Measurements from ENCODE around the gene SEC61A2.

The SEC61A2 gene

GRCh38 chr10:12179606-12180170 is 50.2 kb downstream of the SEC61A2 start:
- Histone ChIP-seq H3K4me3 (ENCODE audit: low read length) (no peak overlapping the region), H3K4me2 (ENCODE audit: low read depth, low read length) (no peak overlapping the region), H3K9me3 (replicated peaks; ENCODE audit: insufficient read depth, low read length) (no peaks in the 10 kb centered on the region), H4K20me1 (ENCODE audit: insufficient read depth, low read length) (no peaks in the 10 kb centered on the region), H3K9me2 (replicated peaks; ENCODE audit: insufficient read depth, low read length) (no peaks in the 10 kb centered on the region), H3K27ac (ENCODE audit: low read length) (no peak overlapping the region), H3K79me2 (ENCODE audit: low read length) (no peaks in the 10 kb centered on the region), H3K9ac (ENCODE audit: low read length) (no peak overlapping the region), H3K36me3 (replicated peaks; ENCODE audit: insufficient read depth, low read length) (no peaks in the 10 kb centered on the region), H2AFZ (ENCODE audit: low read length) (no peak overlapping the region), H3K27me3 (replicated peaks; ENCODE audit: insufficient read depth, low read length) (no peaks in the 10 kb centered on the region), H3F3A (ENCODE audit: insufficient read depth, low read length) (no peaks in the 10 kb centered on the region), H3K4me1 (ENCODE audit: low read length) (no peaks in the 10 kb centered on the region)
- no peak for TF ChIP-seq EZH2 (optimal IDR thresholded peaks at IDR 0.05; ENCODE audit: low read depth, low read length)
- no peak for TF ChIP-seq CTCF (IDR thresholded peaks at IDR 0.05; ENCODE audit: low read length)
- no peak for TF ChIP-seq EZH2phosphoT487 (IDR thresholded peaks at IDR 0.05; ENCODE audit: low read length)
- no peak for DNase-seq

- Histone ChIP-seq H3K9ac (ENCODE audit: low read length) (no peak overlapping the region), H3K27ac (ENCODE audit: low read length) (no peak overlapping the region), H3K4me3 (ENCODE audit: low read length) (no peak overlapping the region), H3K4me1 (ENCODE audit: low read length) (no peaks in the 10 kb centered on the region), H2AFZ (ENCODE audit: low read length) (no peak overlapping the region), H4K20me1 (ENCODE audit: insufficient read depth, low read length) (no peaks in the 10 kb centered on the region), H3K36me3 (replicated peaks; ENCODE audit: insufficient read depth, low read length) (no peaks in the 10 kb centered on the region), H3K4me2 (ENCODE audit: low read depth, low read length) (no peak overlapping the region), H3K79me2 (ENCODE audit: low read length) (no peaks in the 10 kb centered on the region), H3K9me2 (replicated peaks; ENCODE audit: insufficient read depth, low read length) (no peaks in the 10 kb centered on the region), H3K9me3 (replicated peaks; ENCODE audit: insufficient read depth, low read length) (no peaks in the 10 kb centered on the region), H3F3A (ENCODE audit: insufficient read depth, low read length) (no peaks in the 10 kb centered on the region), H3K27me3 (replicated peaks; ENCODE audit: insufficient read depth, low read length) (no peaks in the 10 kb centered on the region)
- no peak for TF ChIP-seq CTCF (IDR thresholded peaks at IDR 0.05; ENCODE audit: low read length)
- no peak for TF ChIP-seq EZH2phosphoT487 (IDR thresholded peaks at IDR 0.05; ENCODE audit: low read length)
- TF ChIP-seq EZH2 (optimal IDR thresholded peaks at IDR 0.05; ENCODE audit: low read depth, low read length), result no peak
- no peak for DNase-seq
Measured at GRCh38 chr10:12180221-12180974, 50.9 kb downstream of the SEC61A2 start.

- no peaks in the 10 kb centered on the region for H4K20me1 ChIP-seq (ENCODE audit: insufficient read depth, low read length)
- no peaks in the 10 kb centered on the region for H3F3A ChIP-seq (ENCODE audit: insufficient read depth, low read length)
- no peak overlapping the region for H2AFZ ChIP-seq (ENCODE audit: low read length)
- H3K9me2 ChIP-seq (replicated peaks; ENCODE audit: insufficient read depth, low read length), result no peaks in the 10 kb centered on the region
- no peaks in the 10 kb centered on the region for H3K9me3 ChIP-seq (replicated peaks; ENCODE audit: insufficient read depth, low read length)
- H3K9ac ChIP-seq (ENCODE audit: low read length), result no peak overlapping the region
- H3K4me2 ChIP-seq (ENCODE audit: low read depth, low read length), result no peak overlapping the region
- H3K27ac ChIP-seq (ENCODE audit: low read length), result no peak overlapping the region
- H3K4me3 ChIP-seq (ENCODE audit: low read length), result no peak overlapping the region
- H3K36me3 ChIP-seq (replicated peaks; ENCODE audit: insufficient read depth, low read length), result no peaks in the 10 kb centered on the region
- H3K27me3 ChIP-seq (replicated peaks; ENCODE audit: insufficient read depth, low read length), result no peaks in the 10 kb centered on the region
- H3K4me1 ChIP-seq (ENCODE audit: low read length), result no peaks in the 10 kb centered on the region
- no peaks in the 10 kb centered on the region for H3K79me2 ChIP-seq (ENCODE audit: low read length)
- no peak for TF ChIP-seq CTCF (IDR thresholded peaks at IDR 0.05; ENCODE audit: low read length)
- no peak for TF ChIP-seq EZH2phosphoT487 (IDR thresholded peaks at IDR 0.05; ENCODE audit: low read length)
- TF ChIP-seq EZH2 (optimal IDR thresholded peaks at IDR 0.05; ENCODE audit: low read depth, low read length), result no peak
- DNase-seq, result no peak
Measured at GRCh38 chr10:12181065-12181775, 51.7 kb downstream of the SEC61A2 start.

Data from MM.1S (cell line).